SK-N-MC (cell line): ENCODE data around the gene AATF.

Experiments used
- DNase-seq: peaks from one replicate; pipeline ENCODE4 v3.0.0-alpha.2; 2011; ENCODE audit warnings: low read depth, low spot score
- H3K27ac ChIP-seq: fragments of 200-600 bp; sonication (generic); 2 replicates; pipeline ENCODE4 v1.5.1; 2016; ENCODE audit warnings: mixed run types
- H3K36me3 ChIP-seq: fragments of 200-600 bp; sonication (generic); 2 replicates; pipeline ENCODE4 v1.6.1; 2017; ENCODE audit warnings: antibody characterized with exemption, low read length, mixed read lengths; ENCODE audit not compliant: insufficient read depth
- H3K4me3 ChIP-seq: fragments of 200-600 bp; sonication (generic); 2 replicates; pipeline ENCODE4 v1.5.1; 2016
- H3K9ac ChIP-seq: fragments of 200-600 bp; sonication (generic); 2 replicates; pipeline ENCODE4 v1.8.0; 2017; ENCODE audit warnings: mixed run types, mixed read lengths; ENCODE audit not compliant: insufficient read length
- H3K9me3 ChIP-seq: fragments of 200-600 bp; sonication (generic); 2 replicates; pipeline ENCODE4 v1.6.1; 2017; ENCODE audit warnings: low read depth, mild to moderate bottlenecking, antibody characterized with exemption, low read length, moderate library complexity, mixed read lengths
- EZH2 ChIP-seq: fragments of 200-600 bp; sonication (generic); IDR thresholded peaks from one replicate; pipeline ENCODE4 v1.6.1; 2017; ENCODE audit warnings: antibody characterized with exemption
- FOXP2 ChIP-seq: optimal IDR thresholded peaks from 2 replicates; pipeline ENCODE3; 2011; ENCODE audit warnings: mild to moderate bottlenecking, moderate library complexity; ENCODE audit not compliant: insufficient read depth; ENCODE audit errors: extremely low read length, control extremely low read depth
- POLR2AphosphoS5 ChIP-seq: IDR thresholded peaks from 2 replicates; pipeline ENCODE4 v1.6.1; 2012; ENCODE audit warnings: mild to moderate bottlenecking, low read depth, low read length, borderline replicate concordance

The AATF gene

DNA sequence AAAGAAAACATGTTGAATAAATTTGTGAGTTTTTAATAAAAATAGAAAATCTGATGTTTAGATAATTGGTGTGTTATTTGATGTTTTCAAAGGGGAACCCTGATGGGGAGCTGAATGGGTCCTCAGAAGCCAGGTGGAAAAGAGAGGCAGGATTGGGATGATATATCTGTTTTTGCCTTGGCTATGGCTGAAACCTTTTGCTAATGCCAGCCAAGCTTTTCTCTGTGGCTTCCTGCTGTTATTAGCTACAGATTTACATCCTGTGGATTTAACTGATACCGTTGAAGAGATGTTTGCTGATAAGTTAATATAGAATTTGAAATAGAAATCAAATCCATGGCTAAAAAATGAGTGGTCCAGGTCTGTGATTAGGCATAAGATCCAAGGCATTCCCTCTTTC lies 4.2 kb upstream of the AATF start:
- Histone ChIP-seq H3K4me3 (no peak overlapping the region), H3K36me3 (no peaks in the 10 kb centered on the region), H3K9me3 (no peaks in the 10 kb centered on the region), H3K27ac (no peak overlapping the region), H3K9ac (no peak overlapping the region)
- DNase-seq, result no peak
- no peak for TF ChIP-seq FOXP2
- no peak for TF ChIP-seq EZH2
- no peak for TF ChIP-seq POLR2AphosphoS5

GRCh38 chr17:36945140-36945539 lies 3.6 kb upstream of the AATF start:
- Histone ChIP-seq H3K4me3 (no peak overlapping the region), H3K9ac (no peak overlapping the region), H3K36me3 (no peaks in the 10 kb centered on the region), H3K27ac (no peak overlapping the region), H3K9me3 (no peaks in the 10 kb centered on the region)
- DNase-seq, result no peak
- TF ChIP-seq EZH2 (no peak), POLR2AphosphoS5 (no peak), FOXP2 (no peak)

DNA sequence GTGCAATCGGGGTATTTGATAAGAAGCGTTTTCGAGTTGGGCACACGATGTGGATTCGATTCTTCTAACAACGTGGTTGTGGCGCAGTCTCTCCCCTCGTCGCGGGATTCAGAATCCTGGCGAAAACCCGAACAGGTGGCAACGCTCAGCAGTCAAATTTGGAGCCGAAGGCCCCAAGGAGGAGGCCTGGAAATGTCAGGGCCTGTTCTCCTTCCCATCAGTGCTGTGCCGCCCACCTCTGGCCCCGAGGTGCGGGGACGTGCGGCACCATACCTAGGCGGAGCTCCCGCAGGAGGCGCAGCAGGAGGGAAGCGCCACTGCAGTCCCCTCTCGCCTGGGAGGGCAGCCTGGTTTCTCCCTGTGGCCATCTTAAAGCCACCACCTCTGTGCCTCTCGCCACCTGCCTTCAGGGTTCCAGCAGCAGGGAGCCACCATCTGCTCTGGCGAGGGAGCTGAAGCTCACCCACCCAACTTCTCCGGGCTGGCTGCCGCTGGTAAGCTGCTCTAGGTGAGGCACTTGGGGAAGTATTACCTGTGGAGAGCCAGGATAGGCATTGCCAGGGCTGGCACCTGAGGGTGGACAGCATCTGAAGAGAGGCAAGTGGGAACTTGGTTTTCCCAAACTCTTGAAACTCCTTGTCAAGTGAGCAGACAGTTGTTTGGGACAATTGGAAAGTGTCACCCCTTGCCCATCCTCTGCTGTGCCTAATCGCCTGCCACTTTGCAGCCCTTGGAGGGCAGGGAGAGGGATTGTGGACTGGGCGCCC lies 2.6 kb upstream of the AATF start:
- no peak overlapping the region for H3K4me3 ChIP-seq
- H3K9ac ChIP-seq, result no peak overlapping the region
- H3K9me3 ChIP-seq, result no peaks in the 10 kb centered on the region
- TF ChIP-seq FOXP2, result no peak
- TF ChIP-seq POLR2AphosphoS5, result no peak
- TF ChIP-seq EZH2, result no peak
- DNase-seq, result no peak
- peaks cover 9% of the 10 kb centered on the region for H3K36me3 ChIP-seq
- no peak overlapping the region for H3K27ac ChIP-seq

- Histone ChIP-seq H3K36me3 (peaks cover 15% of the 10 kb centered on the region), H3K4me3 (no peak overlapping the region), H3K9ac (no peak overlapping the region), H3K27ac (no peak overlapping the region), H3K9me3 (no peaks in the 10 kb centered on the region)
- no peak for DNase-seq
- TF ChIP-seq FOXP2, result no peak
- TF ChIP-seq POLR2AphosphoS5, result no peak
- no peak for TF ChIP-seq EZH2
These were observed 2.0 kb upstream of the AATF start for GRCh38 chr17:36946726-36947091.

DNA sequence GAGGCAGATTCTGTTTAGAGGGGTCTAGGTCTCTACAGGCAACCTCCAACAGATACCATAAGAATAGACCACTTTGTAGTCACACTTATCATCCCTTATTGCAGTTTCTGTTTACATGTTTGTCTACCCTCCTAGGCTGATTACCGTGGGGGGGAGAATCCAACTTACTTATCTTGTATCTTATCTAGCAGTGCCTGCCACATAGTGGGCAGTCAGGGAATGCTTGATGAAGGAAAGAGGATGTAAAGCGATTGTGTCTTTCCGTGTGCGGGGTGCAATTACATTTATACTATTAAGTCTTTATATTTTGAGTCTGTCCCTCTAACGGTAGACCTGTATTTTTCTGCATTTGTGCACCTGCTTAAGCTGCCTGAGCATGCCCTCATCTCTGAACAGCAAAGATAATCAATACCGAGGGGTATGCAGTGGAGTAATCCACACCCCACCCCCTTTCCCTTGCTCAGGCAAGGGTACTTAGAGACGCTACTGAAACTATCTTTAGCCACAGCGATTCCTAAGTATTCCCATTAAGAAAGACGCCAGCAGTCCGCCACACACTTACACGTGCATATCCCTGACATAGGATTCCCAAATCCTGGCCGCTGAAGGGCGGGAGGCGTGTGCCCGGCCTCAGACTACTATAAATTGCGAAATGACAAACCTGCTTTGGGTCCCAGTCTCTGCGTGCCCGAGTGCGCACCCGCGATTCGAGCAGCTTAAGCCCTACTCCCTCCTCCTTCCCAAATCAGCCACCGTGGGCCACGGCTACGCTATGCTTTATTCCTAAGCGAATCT lies 635 bp upstream of the AATF start:
- Histone ChIP-seq H3K9me3 (no peaks in the 10 kb centered on the region), H3K9ac (peak overlapping the region; percentile 46), H3K4me3 (peak overlapping the region; percentile 94), H3K27ac (no peak overlapping the region), H3K36me3 (peaks cover 29% of the 10 kb centered on the region)
- DNase-seq, result no peak
- TF ChIP-seq POLR2AphosphoS5 (no peak), EZH2 (no peak), FOXP2 (no peak)

GRCh38 chr17:36949461-36949927 lies 740 bp downstream of the AATF start:
- no peak overlapping the region for H3K27ac ChIP-seq
- peak overlapping the region; percentile 94 for H3K9ac ChIP-seq
- H3K4me3 ChIP-seq, result peak overlapping the region; percentile 94
- peaks cover 43% of the 10 kb centered on the region for H3K36me3 ChIP-seq
- no peaks in the 10 kb centered on the region for H3K9me3 ChIP-seq
- TF ChIP-seq FOXP2 (no peak), POLR2AphosphoS5 (no peak), EZH2 (no peak)
- DNase-seq, result no peak

DNA sequence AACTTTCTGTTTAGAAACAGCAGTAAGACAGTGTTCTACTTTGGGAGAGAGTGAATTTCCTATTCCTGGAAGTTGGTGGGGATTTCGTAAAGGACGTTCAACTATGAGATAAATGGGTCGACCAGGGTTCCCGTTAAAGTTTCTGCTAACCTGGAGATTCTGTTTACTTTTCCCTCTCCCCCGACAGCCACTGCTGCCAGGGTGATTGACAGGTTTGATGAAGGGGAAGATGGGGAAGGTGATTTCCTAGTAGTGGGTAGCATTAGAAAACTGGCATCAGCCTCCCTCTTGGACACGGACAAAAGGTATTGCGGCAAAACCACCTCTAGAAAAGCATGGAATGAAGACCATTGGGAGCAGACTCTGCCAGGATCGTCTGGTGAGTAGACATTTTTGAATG lies 1.3 kb downstream of the AATF start:
- Histone ChIP-seq H3K9ac (peak overlapping the region; percentile 94), H3K4me3 (peak overlapping the region; percentile 94), H3K36me3 (peaks cover 46% of the 10 kb centered on the region), H3K9me3 (no peaks in the 10 kb centered on the region), H3K27ac (no peak overlapping the region)
- no peak for TF ChIP-seq POLR2AphosphoS5
- DNase-seq, result no peak

- Histone ChIP-seq H3K36me3 (peaks cover 57% of the 10 kb centered on the region), H3K27ac (no peak overlapping the region), H3K4me3 (no peak overlapping the region), H3K9me3 (no peaks in the 10 kb centered on the region), H3K9ac (no peak overlapping the region)
- no peak for TF ChIP-seq POLR2AphosphoS5
- TF ChIP-seq EZH2, result no peak
- no peak for TF ChIP-seq FOXP2
- DNase-seq, result no peak
These were observed 2.5 kb downstream of the AATF start for GRCh38 chr17:36951084-36951789.
